ENCODE results near the gene ZNF649.

ZNF649 gene

GRCh38 chr19:51887522-51888498 is 17.0 kb downstream of the ZNF649 start, which contains the start of gene ZNF577:
Gene ZNF577, minus strand, starts transcription at chr19:51887951. Its CDS starts 7,569 bp downstream, at chr19:51880382.
- peak; percentile 68 for DNase-seq

DNA sequence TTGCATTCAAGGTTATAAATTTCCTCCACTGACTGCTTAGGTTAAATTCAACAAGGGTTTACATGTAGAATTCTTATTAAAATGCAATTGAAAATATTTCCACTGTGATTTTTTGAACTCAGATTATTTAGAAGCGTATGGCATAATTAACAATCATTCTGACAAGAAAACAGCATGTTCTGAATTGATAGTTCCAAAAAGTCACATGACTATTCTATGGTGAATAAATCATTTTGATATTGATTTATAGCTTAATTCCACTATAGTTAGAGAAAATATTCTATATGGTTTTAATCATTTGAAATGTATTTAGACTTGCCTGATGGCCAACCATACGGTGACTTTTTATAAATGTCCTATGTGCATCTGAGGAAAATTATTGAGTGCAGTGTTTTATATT is 20.1 kb downstream of the ZNF649 start:
- no peak for DNase-seq

GRCh38 chr19:51882518-51882917 is 22.3 kb downstream of the ZNF649 start:
- no peak for DNase-seq

DNA sequence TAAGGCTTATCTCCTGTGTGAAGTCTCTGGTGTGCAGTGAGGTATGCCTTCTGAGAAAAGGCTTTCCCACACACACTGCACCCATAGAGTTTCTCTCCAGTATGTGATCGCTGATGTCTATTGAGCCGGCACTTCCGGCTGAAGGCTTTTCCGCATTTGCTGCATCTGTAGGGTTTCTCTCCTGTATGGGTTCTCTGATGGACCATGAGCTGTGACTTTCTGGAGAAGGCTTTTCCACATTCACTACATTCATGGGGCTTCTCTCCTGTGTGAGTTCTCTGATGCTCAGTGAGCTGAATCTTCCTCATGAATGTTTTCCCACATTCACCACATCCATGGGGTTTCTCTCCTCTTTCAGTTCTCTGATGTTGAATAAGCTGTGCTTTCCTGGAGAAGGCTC is 31.7 kb downstream of the ZNF649 start:
- no peak for DNase-seq

DNA sequence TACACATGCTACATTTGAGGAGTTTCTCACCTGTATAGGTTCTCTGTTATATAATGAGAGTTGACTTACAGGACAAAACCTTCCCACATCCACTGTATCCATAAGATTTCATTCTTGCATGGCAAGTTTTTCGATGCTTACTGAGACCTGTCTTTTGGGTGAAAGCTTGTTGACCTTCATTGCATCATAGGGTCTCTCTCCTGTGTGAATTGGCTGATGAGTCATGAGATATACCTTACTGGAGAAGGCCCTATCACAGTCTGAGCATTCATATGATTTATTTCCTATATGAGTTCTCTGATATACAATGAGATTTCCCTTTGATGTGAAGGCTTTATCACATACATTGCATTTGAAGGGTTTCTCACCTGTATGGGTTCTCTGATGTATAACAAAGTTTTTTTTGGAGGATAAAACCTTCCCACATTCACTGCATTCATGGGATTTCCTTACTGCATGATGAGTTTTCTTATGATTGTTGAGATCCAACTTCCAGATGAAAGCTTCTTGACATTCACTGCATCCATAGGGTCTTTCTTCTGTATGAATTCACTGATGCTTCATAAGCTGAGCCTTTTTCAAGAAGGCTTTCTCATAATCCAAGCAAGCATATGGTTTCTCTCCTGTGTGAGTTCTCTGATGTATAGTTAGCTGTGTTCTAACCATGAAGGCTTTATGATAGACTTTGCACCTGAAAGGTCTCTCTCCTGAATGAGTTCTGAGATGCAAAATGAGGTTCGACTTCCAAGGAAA is 42.8 kb downstream of the ZNF649 start:
- DNase-seq = no peak
